Activated CD8-positive, alpha-beta T cell treated with anti-CD3 and anti-CD28 coated beads, Interleukin-2, amount 10 ng/mL, durations not matched to agents 7 days and 5 days (primary cell): ENCODE results near the gene SFR1. TPM values are rescaled to one million over a fixed set of nuclear protein-coding genes. Genes with fewer than 3 reads are reported as not detected.

Experiments used
- ATAC-seq: fragments of 150-1000 bp; cut with Tn5 transposase; one replicate; pipeline ENCODE4 v1.10.0; 2021; ENCODE audit warnings: moderate library complexity
- CTCF ChIA-PET: fragments of 350-600 bp; sonication (Branson Sonifier 250); formaldehyde crosslinking; loops from one replicate; lab custom pipeline; 2021; ENCODE audit warnings: antibody characterized with exemption; lab: Charles Lee
- POLR2A ChIA-PET: fragments of 350-600 bp; sonication (Branson Sonifier 250); formaldehyde crosslinking; loops from one replicate; lab custom pipeline; 2021; ENCODE audit warnings: antibody characterized with exemption; lab: Charles Lee
- DNase-seq: peaks from one replicate; pipeline ENCODE4 v3.0.0-alpha.2; 2020
- H3K27ac Mint-ChIP-seq: one replicate; pipeline ENCODE4 v1.8.0; 2021; ENCODE audit warnings: mild to moderate bottlenecking, mixed read lengths
- H3K27me3 Mint-ChIP-seq: one replicate; pipeline ENCODE4 v1.8.0; 2021; ENCODE audit warnings: low read depth, mixed read lengths
- H3K36me3 Mint-ChIP-seq: one replicate; pipeline ENCODE4 v1.8.0; 2021; ENCODE audit warnings: low read depth, mixed read lengths
- H3K4me1 Mint-ChIP-seq: one replicate; pipeline ENCODE4 v1.8.0; 2021; ENCODE audit warnings: low read depth, mixed read lengths
- H3K4me3 Mint-ChIP-seq: one replicate; pipeline ENCODE4 v1.8.0; 2021; ENCODE audit warnings: mild to moderate bottlenecking, mixed read lengths
- H3K9me3 Mint-ChIP-seq: one replicate; pipeline ENCODE4 v1.8.0; 2022; ENCODE audit warnings: mixed read lengths; ENCODE audit not compliant: insufficient read depth
- total RNA-seq, 2 experiments: library from RNA; stranded (reverse); gene quantifications; one replicate each; pipeline ENCODE4 v1.2.3, GENCODE V29; 2021

The SFR1 gene
- total RNA-seq: 10 to 100 TPM; 13.0 to 14.9 TPM

DNA sequence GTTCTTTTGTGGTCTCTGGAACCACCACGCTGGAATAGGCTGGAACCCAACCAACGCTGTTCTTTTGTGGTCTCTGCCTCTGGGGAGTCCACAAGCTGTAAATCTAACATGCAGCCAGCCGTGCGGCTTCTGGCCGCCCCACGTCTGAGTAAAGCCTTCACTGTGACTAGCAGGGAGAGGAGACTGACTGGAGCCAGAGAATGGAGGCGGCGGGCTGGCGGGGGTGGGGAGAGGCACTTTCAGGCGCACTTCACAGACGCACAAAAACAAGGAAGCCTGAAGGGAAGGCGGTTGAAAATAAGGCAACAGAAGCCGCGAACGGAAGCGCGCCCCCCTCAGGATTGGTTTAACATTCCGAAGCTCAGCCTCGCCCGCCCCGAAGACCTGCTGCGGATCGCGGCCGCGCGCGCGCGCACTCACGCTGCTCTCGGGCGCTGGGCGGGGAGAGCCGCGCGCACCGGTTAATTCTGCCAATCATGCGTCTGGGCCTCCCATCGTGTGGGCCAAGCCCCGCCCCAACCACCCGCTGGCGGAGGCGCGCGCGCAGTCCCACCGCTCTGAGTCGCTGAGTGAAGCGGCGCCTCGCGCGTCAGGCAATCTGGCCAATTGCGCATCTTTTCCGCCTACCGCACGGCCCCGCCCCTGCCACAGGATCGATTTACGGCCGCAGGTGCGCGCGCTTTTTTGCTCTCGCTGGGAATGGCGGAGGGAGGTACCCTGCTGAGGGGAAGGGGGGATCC is at the start of gene SFR1:
SFR1 (plus strand) TSS at position 687 of the 740 bp plus-strand sequence; CDS start at position 700, 13 bp downstream.
- Mint-ChIP-seq H3K27me3 (peaks cover 13% of the 10 kb centered on the region), H3K4me1 (peaks cover 27% of the 10 kb centered on the region), H3K36me3 (peaks cover 16% of the 10 kb centered on the region), H3K4me3 (peak within 1 kb of the TSS; percentile 93), H3K27ac (peak within 1 kb of the TSS; percentile 97), H3K9me3 (no peaks in the 10 kb centered on the region)
- CTCF ChIA-PET: interaction anchor here (0.6 to 6.2 kb wide), 52 partner anchors 9 to 436 kb away, joined by 3 to 60 read pairs (median 4); partner anchors contain the start of genes ITPRIP and SLK
- DNase-seq: peak; percentile 99
- peak; percentile 94 for ATAC-seq
- POLR2A ChIA-PET: interaction anchor here (0.6 to 3.0 kb wide), 40 partner anchors 9 to 321 kb away, joined by 3 to 17 read pairs (median 4); partner anchors contain the start of genes CFAP43, GSTO1, SLK and STN1

DNA sequence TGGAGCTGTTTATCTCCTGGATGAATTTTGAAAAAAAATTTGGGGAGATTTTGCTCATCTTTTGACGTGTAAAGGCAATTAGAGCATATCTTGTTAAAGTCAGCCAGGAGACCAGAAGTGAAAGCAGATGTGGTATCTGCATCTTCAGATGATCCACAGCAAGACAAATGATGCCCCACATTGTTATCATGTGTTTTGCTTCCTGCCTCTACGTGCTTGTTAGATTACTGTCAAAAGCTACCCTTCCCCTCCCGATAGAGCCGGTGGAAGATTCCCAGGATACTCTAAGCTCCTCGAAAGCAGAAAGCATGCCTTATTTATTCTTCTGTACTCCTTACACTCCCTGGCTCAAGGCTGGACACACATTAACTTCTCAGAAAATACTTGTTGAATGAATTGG is 49.2 kb upstream of the SFR1 start:
- Mint-ChIP-seq H3K4me1 (no peaks in the 10 kb centered on the region), H3K9me3 (no peaks in the 10 kb centered on the region), H3K4me3 (no peak overlapping the region), H3K36me3 (no peaks in the 10 kb centered on the region), H3K27me3 (peaks cover 9% of the 10 kb centered on the region), H3K27ac (no peak overlapping the region)
- ATAC-seq: no peak
- CTCF ChIA-PET: interaction anchor here (1.1 to 2.3 kb wide), 4 partner anchors 9 to 226 kb away, joined by 3 to 7 read pairs (median 5); no protein-coding TSS in a partner anchor
- POLR2A ChIA-PET: no interaction called here
- no peak for DNase-seq

GRCh38 chr10:104074505-104074904 is 47.5 kb upstream of the SFR1 start:
- CTCF ChIA-PET: interaction anchor here (1.2 kb wide), 1 partner anchor 15 kb away, joined by 3 read pairs; no protein-coding TSS in a partner anchor
- Mint-ChIP-seq H3K4me1 (no peaks in the 10 kb centered on the region), H3K27me3 (peaks cover 2% of the 10 kb centered on the region), H3K4me3 (no peak overlapping the region), H3K36me3 (no peaks in the 10 kb centered on the region), H3K27ac (no peak overlapping the region), H3K9me3 (no peaks in the 10 kb centered on the region)
- DNase-seq (no peak), ATAC-seq (no peak)
- POLR2A ChIA-PET: no interaction called here

DNA sequence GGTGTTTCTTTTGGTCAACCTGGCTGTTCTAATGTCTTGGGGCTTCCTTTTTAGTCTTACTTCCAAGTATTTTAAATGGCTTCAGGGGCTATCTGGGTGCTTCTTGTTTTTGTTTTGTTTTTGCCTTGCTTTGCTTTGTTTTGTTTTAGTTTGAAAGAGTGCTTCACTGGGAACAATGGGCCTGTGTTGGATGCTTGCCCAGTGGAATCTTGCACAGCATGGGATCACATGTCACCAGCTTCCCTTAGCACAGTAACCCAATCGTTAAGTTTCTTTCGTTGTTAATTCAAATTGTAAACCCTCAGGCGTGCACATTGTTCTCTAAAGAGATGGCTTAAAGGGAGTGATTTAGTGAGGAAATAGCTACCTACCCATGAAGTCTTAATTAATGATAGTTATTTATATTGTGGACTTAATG is 45.2 kb upstream of the SFR1 start:
- DNase-seq: no peak
- no peak overlapping the region for H3K4me3 Mint-ChIP-seq
- no peak for ATAC-seq
- H3K27me3 Mint-ChIP-seq: peaks cover under 1% of the 10 kb centered on the region
- no peaks in the 10 kb centered on the region for H3K9me3 Mint-ChIP-seq
- H3K4me1 Mint-ChIP-seq: no peaks in the 10 kb centered on the region
- POLR2A ChIA-PET: interaction anchor here (0.5 kb wide), 1 partner anchor 239 kb away, joined by 3 read pairs; no protein-coding TSS in a partner anchor
- H3K36me3 Mint-ChIP-seq: no peaks in the 10 kb centered on the region
- no peak overlapping the region for H3K27ac Mint-ChIP-seq
- CTCF ChIA-PET: no interaction called here

- no peak for DNase-seq
- Mint-ChIP-seq H3K36me3 (no peaks in the 10 kb centered on the region), H3K4me1 (no peaks in the 10 kb centered on the region), H3K9me3 (no peaks in the 10 kb centered on the region), H3K27ac (no peak overlapping the region), H3K4me3 (no peak overlapping the region), H3K27me3 (no peaks in the 10 kb centered on the region)
- POLR2A ChIA-PET: interaction anchor here (1.5 kb wide), 1 partner anchor 45 kb away, joined by 6 read pairs; the partner anchor contains the start of gene SFR1
- no peak for ATAC-seq
- CTCF ChIA-PET: interaction anchor here (1.3 kb wide), 1 partner anchor 189 kb away, joined by 5 read pairs; no protein-coding TSS in a partner anchor
Measured at GRCh38 chr10:104077247-104077646, 44.7 kb upstream of the SFR1 start.

- no peaks in the 10 kb centered on the region for H3K27me3 Mint-ChIP-seq
- no peaks in the 10 kb centered on the region for H3K4me1 Mint-ChIP-seq
- DNase-seq (no peak), ATAC-seq (no peak)
- H3K9me3 Mint-ChIP-seq: no peaks in the 10 kb centered on the region
- no peak overlapping the region for H3K27ac Mint-ChIP-seq
- no peak overlapping the region for H3K4me3 Mint-ChIP-seq
- no peaks in the 10 kb centered on the region for H3K36me3 Mint-ChIP-seq
- ChIA-PET POLR2A (interaction anchor here (1.5 kb wide), 1 partner anchor 45 kb away, joined by 6 read pairs; the partner anchor contains the start of gene SFR1), CTCF (interaction anchor here (0.9 to 1.3 kb wide), 2 partner anchors 188 to 190 kb away, joined by 3 to 5 read pairs; no protein-coding TSS in a partner anchor)
Measured at GRCh38 chr10:104077663-104078151, 44.3 kb upstream of the SFR1 start.

DNA sequence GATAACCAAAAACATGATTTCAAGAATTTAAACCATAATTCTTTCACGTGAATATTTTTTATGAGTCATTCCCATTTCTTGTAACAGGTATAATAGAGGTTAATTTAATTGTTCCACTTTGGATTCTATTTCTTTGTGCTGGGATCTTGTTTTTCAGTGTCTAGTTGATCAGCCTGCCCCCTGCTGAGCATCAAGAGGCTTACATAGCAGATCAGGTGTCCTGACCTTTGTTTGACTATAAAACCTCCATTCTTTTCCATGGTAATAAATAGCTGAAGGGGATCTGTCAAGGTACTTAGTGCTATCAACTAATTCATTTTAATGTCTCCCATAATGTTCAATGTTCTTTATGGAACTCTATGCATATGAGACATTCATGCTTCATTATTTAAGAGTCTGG is 41.2 kb upstream of the SFR1 start:
- H3K27ac Mint-ChIP-seq: no peak overlapping the region
- ChIA-PET POLR2A (no interaction called here), CTCF (interaction anchor here (0.7 to 4.4 kb wide), 9 partner anchors 8 to 368 kb away, joined by 3 to 26 read pairs (median 7); partner anchors contain the start of gene SFR1)
- peak; percentile 55 for ATAC-seq
- no peak for DNase-seq
- no peaks in the 10 kb centered on the region for H3K4me1 Mint-ChIP-seq
- peaks cover 2% of the 10 kb centered on the region for H3K27me3 Mint-ChIP-seq
- H3K9me3 Mint-ChIP-seq: no peaks in the 10 kb centered on the region
- no peaks in the 10 kb centered on the region for H3K36me3 Mint-ChIP-seq
- H3K4me3 Mint-ChIP-seq: no peak overlapping the region

GRCh38 chr10:104081998-104082397 is 40.0 kb upstream of the SFR1 start:
- POLR2A ChIA-PET: no interaction called here
- Mint-ChIP-seq H3K36me3 (no peaks in the 10 kb centered on the region), H3K9me3 (no peaks in the 10 kb centered on the region), H3K4me1 (no peaks in the 10 kb centered on the region), H3K4me3 (no peak overlapping the region), H3K27me3 (peaks cover 2% of the 10 kb centered on the region), H3K27ac (no peak overlapping the region)
- DNase-seq (no peak), ATAC-seq (no peak)
- CTCF ChIA-PET: interaction anchor here (0.7 to 4.4 kb wide), 11 partner anchors 9 to 369 kb away, joined by 3 to 26 read pairs (median 6); partner anchors contain the start of gene SFR1

DNA sequence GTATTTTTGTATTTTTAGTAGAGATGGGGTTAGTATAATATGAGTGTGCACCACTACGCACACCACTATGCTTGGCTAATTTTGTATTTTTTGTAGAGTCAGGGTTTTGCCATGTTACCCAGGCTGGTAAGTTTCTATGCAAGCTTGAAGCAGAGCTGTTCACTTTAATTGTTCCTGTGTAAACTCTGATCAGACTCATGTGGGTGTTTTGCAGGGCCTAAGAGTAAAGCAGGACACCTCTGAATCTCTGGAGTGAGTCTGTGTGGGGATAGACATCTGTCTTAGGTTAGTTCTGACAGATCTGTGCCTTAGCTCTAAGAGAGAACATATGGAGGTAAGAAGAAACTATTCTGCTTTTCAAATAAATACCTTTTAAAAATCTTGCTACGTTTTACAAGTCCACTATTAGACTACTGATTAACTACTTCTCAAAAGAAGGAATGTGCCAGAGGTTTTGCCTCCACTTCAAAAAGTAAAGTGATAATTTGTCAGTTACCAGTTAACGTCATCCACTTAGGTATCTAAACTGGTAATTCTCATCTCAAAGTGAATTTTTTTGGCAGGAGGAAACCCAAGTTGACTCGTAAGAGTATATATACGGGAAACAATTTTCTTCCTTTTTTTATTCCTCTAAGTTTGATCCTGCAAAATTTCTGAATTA is 37.4 kb upstream of the SFR1 start:
- H3K4me1 Mint-ChIP-seq: no peaks in the 10 kb centered on the region
- H3K9me3 Mint-ChIP-seq: no peaks in the 10 kb centered on the region
- DNase-seq (no peak), ATAC-seq (no peak)
- peaks cover 5% of the 10 kb centered on the region for H3K27me3 Mint-ChIP-seq
- no peaks in the 10 kb centered on the region for H3K36me3 Mint-ChIP-seq
- ChIA-PET CTCF (no interaction called here), POLR2A (no interaction called here)
- H3K4me3 Mint-ChIP-seq: no peak overlapping the region
- H3K27ac Mint-ChIP-seq: no peak overlapping the region

DNA sequence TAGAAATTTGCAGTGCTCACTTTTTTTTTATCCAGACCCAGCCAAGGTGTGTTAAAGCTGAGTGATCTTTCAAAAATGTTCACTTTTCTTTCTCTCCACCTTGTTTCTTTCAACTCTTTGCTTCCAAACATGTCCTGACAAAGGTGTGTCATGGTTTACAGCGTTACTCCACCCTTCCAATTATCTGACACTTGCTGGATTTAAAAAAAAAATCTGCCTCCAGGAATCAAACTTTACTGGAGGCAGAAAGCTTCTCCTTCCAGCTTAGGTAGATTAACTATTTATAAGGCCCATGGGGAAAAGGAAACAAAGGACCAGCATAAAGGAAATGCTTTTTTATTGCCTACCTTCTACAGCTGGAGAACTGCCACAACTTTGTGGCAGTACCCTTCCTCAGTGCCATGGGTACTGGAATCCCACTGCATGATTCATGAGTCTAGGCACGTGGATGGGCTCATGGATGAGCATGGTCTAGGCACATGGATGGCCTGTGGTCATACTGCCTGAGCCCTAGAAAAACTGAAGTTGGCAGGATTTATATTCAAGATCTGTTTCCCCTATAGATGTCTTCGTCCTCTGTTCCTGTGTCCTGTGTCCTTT is 36.1 kb upstream of the SFR1 start, which contains the start of gene COL17A1:
COL17A1 (minus strand) TSS at position 80 of the 600 bp plus-strand sequence. CDS start 5,207 bp downstream, outside the sequence.
- no peak for DNase-seq
- H3K4me3 Mint-ChIP-seq: no peak within 1 kb of the TSS
- no peak within 1 kb of the TSS for H3K27ac Mint-ChIP-seq
- H3K27me3 Mint-ChIP-seq: peaks cover 10% of the 10 kb centered on the region
- H3K9me3 Mint-ChIP-seq: no peaks in the 10 kb centered on the region
- POLR2A ChIA-PET: no interaction called here
- H3K4me1 Mint-ChIP-seq: no peaks in the 10 kb centered on the region
- H3K36me3 Mint-ChIP-seq: no peaks in the 10 kb centered on the region
- ATAC-seq: no peak
- CTCF ChIA-PET: no interaction called here

DNA sequence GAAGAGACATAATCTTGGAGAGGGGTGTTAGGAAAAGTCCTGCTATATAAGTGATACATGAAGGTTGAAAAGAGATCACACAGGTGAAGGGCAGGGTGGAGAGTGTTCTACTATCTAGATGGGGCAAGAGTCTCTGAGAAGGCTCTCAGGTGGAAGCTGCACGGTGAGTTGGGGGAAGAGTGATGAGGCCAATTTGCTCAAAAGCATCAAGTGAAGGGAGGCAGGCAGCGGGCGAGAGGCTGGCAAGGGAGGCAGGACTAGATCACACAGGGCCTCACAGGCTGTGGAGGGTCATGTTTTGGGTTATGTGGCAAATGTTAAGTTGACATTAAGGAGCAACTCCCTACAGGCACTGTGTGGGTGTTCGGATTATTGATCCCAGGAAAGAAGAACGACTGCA is 33.7 kb upstream of the SFR1 start:
- ChIA-PET CTCF (no interaction called here), POLR2A (no interaction called here)
- ATAC-seq (no peak), DNase-seq (no peak)
- H3K27me3 Mint-ChIP-seq: peaks cover 10% of the 10 kb centered on the region
- no peaks in the 10 kb centered on the region for H3K9me3 Mint-ChIP-seq
- no peak overlapping the region for H3K4me3 Mint-ChIP-seq
- H3K27ac Mint-ChIP-seq: no peak overlapping the region
- no peaks in the 10 kb centered on the region for H3K4me1 Mint-ChIP-seq
- H3K36me3 Mint-ChIP-seq: no peaks in the 10 kb centered on the region
